Raji (cell line): ENCODE results near the gene CELF5.
A peak's percentile ranks its signal among the peaks of the same experiment; 100 is the strongest.

Source experiments
- POLR2A ChIP-seq: IDR thresholded peaks from 2 replicates; pipeline ENCODE4 v1.6.1; 2011; ENCODE audit warnings: low read depth, low read length, control low read depth; ENCODE audit not compliant: insufficient read depth

CELF5 gene

GRCh38 chr19:3196933-3197205, 27.6 kb upstream of the CELF5 start:
- TF ChIP-seq POLR2A = no peak

GRCh38 chr19:3198901-3199700, 25.4 kb upstream of the CELF5 start:
- TF ChIP-seq POLR2A = no peak

GRCh38 chr19:3201072-3201700, 23.3 kb upstream of the CELF5 start:
- no peak for TF ChIP-seq POLR2A

GRCh38 chr19:3201911-3202310, 22.6 kb upstream of the CELF5 start:
- no peak for TF ChIP-seq POLR2A

GRCh38 chr19:3202346-3202745, 22.1 kb upstream of the CELF5 start:
- TF ChIP-seq POLR2A = no peak

- no peak for TF ChIP-seq POLR2A
Measured at GRCh38 chr19:3203805-3204645, 20.4 kb upstream of the CELF5 start.

GRCh38 chr19:3204646-3205275, 19.7 kb upstream of the CELF5 start:
- no peak for TF ChIP-seq POLR2A

GRCh38 chr19:3206216-3206953, 18.1 kb upstream of the CELF5 start:
- TF ChIP-seq POLR2A = no peak

GRCh38 chr19:3207461-3208242, 16.8 kb upstream of the CELF5 start:
- no peak for TF ChIP-seq POLR2A

- TF ChIP-seq POLR2A = no peak
Measured at GRCh38 chr19:3208317-3209207, 15.9 kb upstream of the CELF5 start.

GRCh38 chr19:3210347-3211017, 14.0 kb upstream of the CELF5 start:
- peak; percentile 20; the same call in 1 of the 2 replicates for TF ChIP-seq POLR2A

- TF ChIP-seq POLR2A = no peak
Measured at GRCh38 chr19:3211191-3211590, 13.3 kb upstream of the CELF5 start.

- no peak for TF ChIP-seq POLR2A
Measured at GRCh38 chr19:3213159-3213558, 11.3 kb upstream of the CELF5 start.

GRCh38 chr19:3216874-3217273, 7.6 kb upstream of the CELF5 start:
- no peak for TF ChIP-seq POLR2A
